BLaER1 (cell line): ENCODE data around the gene ARID3A.

Experiments used
- H3K27ac ChIP-seq: shearing (Covaris generic); formaldehyde crosslinking; 2 replicates; pipeline ENCODE4 v1.8.1; 2022
- H3K27me3 ChIP-seq: shearing (Covaris generic); formaldehyde crosslinking; 2 replicates; pipeline ENCODE4 v1.8.1; 2022
- H3K36me3 ChIP-seq: shearing (Covaris generic); formaldehyde crosslinking; 2 replicates; pipeline ENCODE4 v1.8.1; 2022
- H3K4me1 ChIP-seq: shearing (Covaris generic); formaldehyde crosslinking; 2 replicates; pipeline ENCODE4 v1.8.1; 2022
- H3K4me2 ChIP-seq: shearing (Covaris generic); formaldehyde crosslinking; 2 replicates; pipeline ENCODE4 v1.8.1; 2022
- H3K4me3 ChIP-seq: shearing (Covaris generic); formaldehyde crosslinking; 2 replicates; pipeline ENCODE4 v1.8.1; 2022
- H3K9ac ChIP-seq: shearing (Covaris generic); formaldehyde crosslinking; 2 replicates; pipeline ENCODE4 v1.8.1; 2022
- H3K9me3 ChIP-seq: shearing (Covaris generic); formaldehyde crosslinking; 2 replicates; pipeline ENCODE4 v1.8.1; 2022
- H4K20me1 ChIP-seq: shearing (Covaris generic); formaldehyde crosslinking; 2 replicates; pipeline ENCODE4 v1.8.1; 2022
- Cebpa-rat ChIP-seq: shearing (Covaris generic); IDR thresholded peaks from 2 replicates; pipeline ENCODE4 v1.8.1; 2022

ARID3A gene

DNA sequence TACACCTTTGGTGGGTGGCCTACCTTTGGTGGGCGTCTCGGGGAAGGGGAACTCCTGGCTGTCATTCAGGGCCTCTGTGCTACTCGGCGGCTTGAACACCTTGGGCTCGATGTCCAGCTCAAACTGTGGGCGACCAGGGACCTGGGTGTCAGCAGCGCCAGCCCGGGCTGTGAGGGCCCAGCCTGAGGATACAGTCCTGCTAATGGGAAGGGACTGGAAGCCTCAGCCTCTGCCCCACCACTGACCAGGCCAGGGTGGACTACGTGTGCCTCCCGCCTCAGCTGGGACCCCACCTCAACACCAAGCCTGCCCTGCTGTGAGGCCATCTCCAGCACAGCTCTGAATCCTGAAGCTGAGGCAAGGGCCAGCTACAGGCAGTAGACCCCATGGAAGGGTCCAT, 87.4 kb downstream of the ARID3A start:
- peaks cover 92% of the 10 kb centered on the region for H3K36me3 ChIP-seq
- H3K27me3 ChIP-seq: no peaks in the 10 kb centered on the region
- peaks cover 89% of the 10 kb centered on the region for H4K20me1 ChIP-seq
- H3K4me2 ChIP-seq: no peak overlapping the region
- H3K4me3 ChIP-seq: no peak overlapping the region
- no peak overlapping the region for H3K9ac ChIP-seq
- no peaks in the 10 kb centered on the region for H3K9me3 ChIP-seq
- H3K27ac ChIP-seq: no peak overlapping the region
- H3K4me1 ChIP-seq: peaks cover 21% of the 10 kb centered on the region
- no peak for TF ChIP-seq Cebpa-rat

DNA sequence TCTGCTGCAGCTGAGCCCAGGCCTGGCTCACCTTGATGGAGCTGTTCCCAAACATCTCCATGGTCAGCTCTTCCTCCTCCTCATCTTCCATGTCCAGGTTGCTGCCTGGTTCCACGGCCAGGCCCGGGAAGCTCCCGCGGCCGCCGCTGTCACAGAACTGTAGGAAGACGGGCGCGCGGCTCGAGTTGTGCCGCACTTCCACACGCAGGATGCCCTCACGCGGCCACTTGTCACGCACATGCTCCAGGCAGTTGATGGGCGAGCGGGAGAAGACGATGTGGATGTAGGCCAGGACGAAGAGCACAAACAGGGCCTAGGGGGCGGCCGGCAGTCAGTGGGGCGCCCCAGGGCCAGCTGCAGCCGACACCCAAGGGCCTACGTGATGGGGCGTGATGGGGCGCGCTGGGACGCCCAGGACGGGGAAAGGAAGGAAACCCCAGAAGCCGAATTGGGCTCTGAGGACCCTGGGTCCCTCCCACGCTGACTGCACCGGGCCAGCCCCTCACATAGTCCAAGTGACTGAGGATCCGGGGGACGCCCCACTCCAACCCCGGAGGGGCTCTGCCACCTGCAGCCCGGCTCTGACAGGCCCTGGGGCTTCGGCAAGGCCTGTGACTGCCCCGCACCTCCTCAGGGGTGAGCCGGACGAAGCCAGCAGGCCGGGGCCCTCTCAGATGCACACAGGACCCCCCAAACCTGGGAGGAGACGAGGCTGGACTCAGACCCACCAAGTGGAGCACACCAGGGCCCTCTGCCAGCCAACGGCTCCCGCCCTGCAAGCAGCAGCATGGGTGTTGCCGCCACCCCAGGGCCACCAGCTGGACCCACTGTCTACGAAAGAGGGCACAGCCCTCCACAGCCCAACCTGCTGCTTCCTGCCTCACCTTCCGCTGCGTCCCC, 88.6 kb downstream of the ARID3A start:
- Histone ChIP-seq H3K36me3 (peaks cover 92% of the 10 kb centered on the region), H3K27me3 (no peaks in the 10 kb centered on the region), H3K4me2 (no peak overlapping the region), H3K4me1 (peaks cover 33% of the 10 kb centered on the region), H3K4me3 (no peak overlapping the region), H3K27ac (no peak overlapping the region), H3K9ac (no peak overlapping the region), H3K9me3 (no peaks in the 10 kb centered on the region), H4K20me1 (peaks cover 92% of the 10 kb centered on the region)
- TF ChIP-seq Cebpa-rat: no peak

DNA sequence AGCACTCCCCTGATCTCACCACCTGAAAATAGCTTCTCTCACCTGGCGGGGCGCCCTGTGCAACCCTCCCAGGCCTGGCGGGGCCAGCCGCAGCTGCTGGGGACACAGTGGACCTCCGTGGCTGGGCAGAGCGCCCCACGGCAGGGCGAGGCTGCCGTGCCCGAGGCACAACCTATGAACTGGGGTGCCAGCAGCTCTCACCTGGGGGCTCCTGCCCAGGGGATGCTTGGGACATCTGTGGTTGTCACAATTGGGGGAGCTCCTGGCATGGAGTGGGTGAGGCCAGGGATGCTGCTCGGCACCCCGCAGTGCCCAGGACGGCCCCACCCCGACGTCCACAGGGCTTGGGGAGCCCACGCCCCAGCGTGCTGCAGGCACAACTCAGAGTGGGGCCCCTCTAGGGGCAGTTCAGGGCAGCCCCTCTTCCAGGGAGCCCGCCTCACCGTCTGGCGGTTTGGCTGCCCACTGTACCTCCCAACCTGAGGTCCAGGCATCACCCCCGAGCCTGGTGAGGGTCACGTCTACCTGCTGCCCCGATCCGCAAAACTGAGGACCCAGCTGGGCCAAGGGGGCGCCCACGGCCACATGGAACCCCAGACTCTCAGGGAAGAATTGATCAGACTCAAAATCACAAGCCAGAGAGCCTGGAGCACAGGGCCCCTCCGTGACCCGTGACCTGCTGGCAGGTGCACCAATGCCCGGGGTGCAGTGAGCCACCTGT, 89.4 kb downstream of the ARID3A start:
- Histone ChIP-seq H4K20me1 (peaks cover 92% of the 10 kb centered on the region), H3K27ac (no peak overlapping the region), H3K36me3 (peaks cover 84% of the 10 kb centered on the region)

DNA sequence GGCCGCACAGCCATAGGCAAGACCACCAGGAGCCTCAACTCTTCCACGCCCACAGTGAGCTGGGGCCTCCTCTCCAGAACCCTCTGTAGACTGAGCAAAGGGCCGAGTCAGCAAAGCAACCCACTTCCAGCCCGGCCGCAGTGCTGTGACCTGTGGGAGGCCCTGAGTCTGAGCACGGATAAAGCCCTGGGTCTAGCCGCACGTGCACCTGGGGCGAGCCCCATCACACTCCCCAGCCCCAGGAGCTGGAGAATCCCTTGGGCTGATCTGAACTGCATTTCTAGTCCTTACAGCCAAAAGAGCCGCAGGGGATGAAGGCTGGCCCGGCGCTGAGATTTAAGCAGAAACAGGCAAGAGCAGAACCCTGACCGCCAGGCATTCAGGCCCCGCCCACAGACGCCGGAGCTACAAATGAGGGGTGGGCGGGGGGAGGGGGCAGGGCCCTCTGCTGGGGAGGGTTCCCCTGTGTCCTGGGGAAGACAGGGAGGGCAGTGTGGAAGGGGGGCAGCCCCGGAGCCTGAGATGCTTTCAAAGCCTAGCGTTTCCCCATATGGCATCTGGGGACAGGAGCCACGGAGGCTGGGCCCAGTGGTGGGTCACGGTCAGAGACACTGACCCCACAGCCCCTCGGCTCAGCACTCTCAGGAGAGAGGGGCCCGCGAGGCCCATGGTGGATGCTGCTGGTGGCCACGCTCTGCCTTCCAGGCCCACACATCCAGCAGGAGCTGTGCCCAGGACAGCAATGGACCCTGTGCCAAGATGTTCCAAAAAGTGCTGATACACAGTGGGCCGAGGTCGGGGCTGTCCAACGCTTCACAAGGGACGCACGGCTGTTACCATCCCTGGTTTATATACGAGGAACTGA, 90.2 kb downstream of the ARID3A start:
- Histone ChIP-seq H3K4me2 (no peak overlapping the region), H4K20me1 (peaks cover 94% of the 10 kb centered on the region), H3K4me1 (peaks cover 39% of the 10 kb centered on the region), H3K36me3 (peaks cover 78% of the 10 kb centered on the region), H3K9ac (no peak overlapping the region), H3K27ac (no peak overlapping the region), H3K9me3 (no peaks in the 10 kb centered on the region), H3K4me3 (no peak overlapping the region), H3K27me3 (no peaks in the 10 kb centered on the region)
- TF ChIP-seq Cebpa-rat: no peak

More for the DNA sequence above, 89.4 kb downstream of the ARID3A start:
- no peak for TF ChIP-seq Cebpa-rat
- no peak overlapping the region for H3K4me2 ChIP-seq
- H3K4me3 ChIP-seq: no peak overlapping the region
- peaks cover 39% of the 10 kb centered on the region for H3K4me1 ChIP-seq
- no peaks in the 10 kb centered on the region for H3K27me3 ChIP-seq
- H3K9me3 ChIP-seq: no peaks in the 10 kb centered on the region
- no peak overlapping the region for H3K9ac ChIP-seq

DNA sequence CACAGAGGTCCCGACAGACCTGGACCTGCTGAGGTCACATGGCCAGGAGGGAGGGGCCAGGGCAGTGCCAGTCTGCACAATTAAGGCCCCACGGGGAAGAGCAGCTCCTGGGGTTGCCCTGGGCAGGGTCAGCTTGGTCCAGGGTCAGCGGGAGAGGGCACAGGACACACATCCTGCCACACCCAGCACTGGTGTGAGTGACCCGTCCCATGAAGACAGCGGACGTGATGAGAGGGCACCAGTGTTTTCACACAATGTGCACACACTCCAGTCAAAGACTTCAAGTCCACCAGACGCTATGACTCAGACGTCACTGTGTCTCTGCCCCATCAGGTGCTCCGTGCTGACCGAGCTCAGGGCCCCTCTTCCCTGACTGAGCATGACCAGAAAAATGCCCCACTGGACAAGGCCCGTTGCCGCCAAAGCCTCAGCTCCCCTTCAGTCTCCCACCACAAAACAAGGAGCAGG, 90.8 kb downstream of the ARID3A start:
- no peak overlapping the region for H3K27ac ChIP-seq
- TF ChIP-seq Cebpa-rat: no peak
- peaks cover 39% of the 10 kb centered on the region for H3K4me1 ChIP-seq
- H3K4me3 ChIP-seq: no peak overlapping the region
- 0 out of 2 replicates have a peak overlapping the region, but pooled peaks have one; percentile 29 for H3K9ac ChIP-seq
- peaks cover 92% of the 10 kb centered on the region for H4K20me1 ChIP-seq
- no peaks in the 10 kb centered on the region for H3K27me3 ChIP-seq
- H3K4me2 ChIP-seq: peak overlapping the region; percentile 99; the same call in 1 of the 2 replicates
- H3K9me3 ChIP-seq: no peaks in the 10 kb centered on the region
- H3K36me3 ChIP-seq: peaks cover 73% of the 10 kb centered on the region

DNA sequence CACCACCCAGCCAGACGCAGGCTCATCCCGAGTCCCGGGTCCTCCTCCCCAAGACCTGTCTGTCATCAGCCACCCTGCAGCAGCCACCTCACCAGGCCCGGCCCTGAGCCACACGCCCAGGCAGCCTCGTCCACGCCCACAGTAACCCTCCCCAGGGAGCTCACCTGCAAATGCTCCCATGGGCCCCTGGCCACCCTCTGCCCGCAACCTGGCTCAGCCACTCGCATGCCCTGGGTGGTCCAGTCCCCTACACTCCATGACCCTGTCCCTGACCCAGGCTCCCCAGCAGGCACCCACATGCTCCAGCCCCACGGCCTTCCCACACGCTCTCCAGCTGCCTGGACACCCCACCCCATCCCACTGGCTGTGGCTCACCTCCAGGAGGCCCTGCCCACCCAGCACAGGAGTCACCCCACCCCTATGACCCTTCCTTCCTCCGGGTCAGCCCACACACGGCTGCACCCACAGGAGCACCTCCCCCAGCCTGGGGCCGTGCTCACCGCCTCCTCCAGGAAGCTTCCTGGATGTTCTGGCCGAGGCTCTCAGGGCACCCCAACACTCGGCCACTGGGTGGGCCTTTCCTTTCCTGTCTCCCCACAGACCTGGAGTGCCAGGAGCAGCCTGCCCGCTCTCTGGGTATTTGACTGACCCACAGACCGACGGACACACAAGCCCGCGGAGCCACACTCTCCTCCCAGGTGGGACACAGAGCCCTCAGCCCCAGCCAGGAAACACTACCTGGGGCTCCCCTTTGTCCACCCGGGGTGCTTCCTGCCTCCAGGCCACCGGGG, 91.5 kb downstream of the ARID3A start:
- Histone ChIP-seq H3K4me3 (no peak overlapping the region), H3K36me3 (peaks cover 66% of the 10 kb centered on the region), H3K9ac (peak overlapping the region; percentile 99; the same call in 1 of the 2 replicates), H4K20me1 (peaks cover 86% of the 10 kb centered on the region), H3K27ac (peak overlapping the region; percentile 51; the same call in 1 of the 2 replicates), H3K9me3 (no peaks in the 10 kb centered on the region), H3K4me2 (peak overlapping the region; percentile 99), H3K4me1 (peaks cover 45% of the 10 kb centered on the region), H3K27me3 (no peaks in the 10 kb centered on the region)
- TF ChIP-seq Cebpa-rat: no peak

DNA sequence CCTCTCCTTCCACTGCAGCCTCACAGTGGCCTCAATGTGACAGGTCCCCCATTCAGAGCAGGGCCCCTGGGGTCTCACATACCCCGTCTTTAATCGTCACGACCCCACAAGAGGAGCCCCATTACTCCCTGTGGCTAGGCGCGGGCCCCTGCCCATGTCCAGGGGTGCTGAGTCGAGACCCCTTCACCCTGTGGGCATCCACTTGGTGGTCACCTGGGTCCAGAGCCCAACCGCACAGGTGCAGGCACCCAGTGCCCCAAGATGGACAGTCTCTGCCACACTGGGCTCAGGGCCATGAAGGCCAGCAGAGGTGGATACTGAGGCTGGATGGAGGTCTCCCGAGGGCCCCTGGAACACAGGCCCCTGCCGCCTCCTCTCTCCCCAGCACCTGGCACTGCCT, 92.1 kb downstream of the ARID3A start:
- TF ChIP-seq Cebpa-rat: no peak
- H3K4me2 ChIP-seq: peak overlapping the region; percentile 99
- H3K4me3 ChIP-seq: no peak overlapping the region
- peak overlapping the region; percentile 99; the same call in 1 of the 2 replicates for H3K9ac ChIP-seq
- H3K36me3 ChIP-seq: peaks cover 60% of the 10 kb centered on the region
- H3K9me3 ChIP-seq: no peaks in the 10 kb centered on the region
- H4K20me1 ChIP-seq: peaks cover 80% of the 10 kb centered on the region
- peaks cover 51% of the 10 kb centered on the region for H3K4me1 ChIP-seq
- H3K27ac ChIP-seq: peak overlapping the region; percentile 51
- H3K27me3 ChIP-seq: no peaks in the 10 kb centered on the region

DNA sequence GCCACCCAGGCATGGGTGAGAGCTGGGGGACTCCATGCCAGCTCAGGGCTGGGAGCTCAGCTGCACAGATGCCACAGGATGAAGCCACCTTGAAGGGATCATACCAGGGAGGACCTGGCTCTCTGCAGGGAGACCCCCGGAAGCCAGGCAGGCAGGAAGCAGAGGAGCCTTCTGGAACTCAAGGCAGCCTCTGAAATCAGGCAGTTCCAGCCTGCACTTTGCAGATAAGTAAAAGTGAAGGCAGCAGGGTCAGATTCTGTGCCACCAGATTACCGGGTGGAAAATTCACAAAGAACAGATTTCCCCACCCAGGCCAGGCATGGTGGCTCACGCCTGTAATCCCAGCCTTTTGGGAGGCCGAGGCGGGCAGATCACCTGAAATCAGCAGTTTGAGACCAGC, 92.6 kb downstream of the ARID3A start:
- H3K4me3 ChIP-seq: no peak overlapping the region
- H3K27me3 ChIP-seq: no peaks in the 10 kb centered on the region
- H3K4me2 ChIP-seq: peak overlapping the region; percentile 99
- H3K9me3 ChIP-seq: no peaks in the 10 kb centered on the region
- peaks cover 55% of the 10 kb centered on the region for H3K36me3 ChIP-seq
- peak overlapping the region; percentile 99 for H3K9ac ChIP-seq
- H4K20me1 ChIP-seq: peaks cover 75% of the 10 kb centered on the region
- H3K27ac ChIP-seq: peak overlapping the region; percentile 51
- peaks cover 55% of the 10 kb centered on the region for H3K4me1 ChIP-seq
- no peak for TF ChIP-seq Cebpa-rat
